GM21360 (cell line): Measurements from ENCODE around the gene PRPSAP1.

Experiments
- ATAC-seq: cut with Tn5 transposase; IDR thresholded peaks from one replicate; pipeline ENCODE4 v1.9.1; 2021; ENCODE audit warnings: mild to moderate bottlenecking, moderate library complexity; ENCODE audit not compliant: unreplicated experiment

The PRPSAP1 gene

GRCh38 chr17:76278952-76279741 lies 74.6 kb downstream of the PRPSAP1 start:
- ATAC-seq: no peak

GRCh38 chr17:76278268-76278908 lies 75.3 kb downstream of the PRPSAP1 start:
- ATAC-seq: no peak

- no peak for ATAC-seq
These were observed 76.1 kb downstream of the PRPSAP1 start for GRCh38 chr17:76277300-76278267.

- no peak for ATAC-seq
These were observed 77.0 kb downstream of the PRPSAP1 start for GRCh38 chr17:76276461-76277299.

DNA sequence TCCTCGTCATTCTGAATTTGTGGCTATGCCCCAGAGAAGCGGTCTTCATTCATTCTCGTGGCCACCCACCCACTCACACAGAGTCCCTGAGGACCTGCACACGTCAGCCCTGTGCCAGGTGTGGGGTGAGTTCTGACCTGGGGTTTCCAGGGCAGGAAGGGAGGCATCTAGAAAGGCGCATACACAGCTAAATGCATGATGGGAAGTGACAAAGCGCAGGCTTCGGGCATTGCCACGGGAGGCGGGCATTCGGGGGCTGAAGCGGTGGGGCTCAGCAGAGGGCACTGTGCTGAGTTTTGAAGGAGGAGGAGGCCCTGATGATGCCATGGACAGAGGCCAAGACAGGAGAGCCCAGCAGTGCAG lies 77.7 kb downstream of the PRPSAP1 start:
- no peak for ATAC-seq

DNA sequence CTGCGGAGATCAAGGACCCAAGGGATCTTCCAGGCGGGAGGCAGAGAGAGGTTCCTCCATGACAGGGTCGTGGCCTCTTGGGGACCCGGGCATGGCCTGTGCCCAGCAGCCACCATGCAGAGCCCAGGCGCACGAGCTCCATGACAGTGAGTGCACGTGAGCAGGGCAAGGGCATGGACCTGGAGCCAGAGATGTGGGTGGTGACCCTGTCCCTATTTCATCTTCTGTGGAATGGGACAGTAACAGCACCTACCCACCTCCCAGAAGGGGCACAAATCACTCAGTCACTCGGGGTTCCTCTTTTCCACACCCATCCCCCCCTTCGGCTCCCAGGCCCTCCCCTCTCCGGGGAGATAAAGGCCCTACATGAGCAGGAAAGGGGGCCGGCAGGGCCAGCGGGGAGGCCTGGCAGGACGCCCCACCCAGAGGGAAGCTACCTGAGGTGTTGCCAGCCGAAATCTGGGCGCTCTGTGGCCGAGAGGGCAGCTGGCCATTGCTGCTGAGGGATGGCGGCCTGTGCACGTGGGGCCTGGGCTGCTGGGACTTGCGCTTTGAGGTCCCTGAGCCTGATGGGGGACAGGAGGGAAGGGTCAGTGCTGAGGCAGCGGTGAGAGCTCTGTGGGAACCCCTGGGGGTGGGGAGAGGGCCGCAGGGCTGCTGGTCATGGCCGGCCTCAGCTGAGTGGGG lies 78.2 kb downstream of the PRPSAP1 start:
- ATAC-seq: no peak

- ATAC-seq: no peak
These were observed 79.4 kb downstream of the PRPSAP1 start for GRCh38 chr17:76274112-76274956.

GRCh38 chr17:76273445-76274111 lies 80.1 kb downstream of the PRPSAP1 start:
- no peak for ATAC-seq

GRCh38 chr17:76272541-76273444 lies 80.9 kb downstream of the PRPSAP1 start:
- ATAC-seq: peak; percentile 19

GRCh38 chr17:76271669-76272540 lies 81.8 kb downstream of the PRPSAP1 start:
- peak; percentile 37 for ATAC-seq

GRCh38 chr17:76270770-76271668 lies 82.7 kb downstream of the PRPSAP1 start:
- no peak for ATAC-seq

DNA sequence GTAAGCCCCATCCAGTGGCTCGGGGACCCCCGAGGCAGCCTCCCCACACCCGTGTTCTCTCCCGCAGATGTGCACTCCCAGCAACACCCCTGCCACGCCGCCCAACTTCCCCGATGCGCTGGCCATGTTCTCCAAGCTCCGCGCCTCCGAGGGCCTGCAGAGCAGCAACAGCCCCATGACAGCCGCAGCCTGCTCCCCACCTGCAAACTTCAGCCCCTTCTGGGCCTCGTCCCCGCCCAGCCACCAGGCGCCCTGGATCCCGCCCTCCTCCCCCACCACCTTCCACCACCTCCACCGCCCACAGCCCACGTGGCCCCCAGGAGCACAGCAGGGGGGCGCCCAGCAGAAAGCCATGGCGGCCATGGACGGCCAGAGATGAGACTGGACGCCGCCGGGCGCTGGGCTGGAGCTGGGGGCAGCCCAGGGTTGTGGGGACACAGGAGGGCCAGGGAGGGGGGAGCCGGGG lies 83.6 kb downstream of the PRPSAP1 start:
- ATAC-seq: no peak

- no peak for ATAC-seq
These were observed 84.4 kb downstream of the PRPSAP1 start for GRCh38 chr17:76268991-76269981.
